ENCODE measurements around the gene PHLDA2. TPM values are rescaled to one million over a fixed set of nuclear protein-coding genes. Genes with fewer than 3 reads are reported as not detected.

The PHLDA2 gene
- total RNA-seq, 1 donor from 2014 or later = 7.2 TPM

GRCh38 chr11:2961080-2961479, 31.9 kb upstream of the PHLDA2 start:
- H3K9me3 ChIP-seq = no peaks in the 10 kb centered on the region
- TF ChIP-seq, protein P1, sequence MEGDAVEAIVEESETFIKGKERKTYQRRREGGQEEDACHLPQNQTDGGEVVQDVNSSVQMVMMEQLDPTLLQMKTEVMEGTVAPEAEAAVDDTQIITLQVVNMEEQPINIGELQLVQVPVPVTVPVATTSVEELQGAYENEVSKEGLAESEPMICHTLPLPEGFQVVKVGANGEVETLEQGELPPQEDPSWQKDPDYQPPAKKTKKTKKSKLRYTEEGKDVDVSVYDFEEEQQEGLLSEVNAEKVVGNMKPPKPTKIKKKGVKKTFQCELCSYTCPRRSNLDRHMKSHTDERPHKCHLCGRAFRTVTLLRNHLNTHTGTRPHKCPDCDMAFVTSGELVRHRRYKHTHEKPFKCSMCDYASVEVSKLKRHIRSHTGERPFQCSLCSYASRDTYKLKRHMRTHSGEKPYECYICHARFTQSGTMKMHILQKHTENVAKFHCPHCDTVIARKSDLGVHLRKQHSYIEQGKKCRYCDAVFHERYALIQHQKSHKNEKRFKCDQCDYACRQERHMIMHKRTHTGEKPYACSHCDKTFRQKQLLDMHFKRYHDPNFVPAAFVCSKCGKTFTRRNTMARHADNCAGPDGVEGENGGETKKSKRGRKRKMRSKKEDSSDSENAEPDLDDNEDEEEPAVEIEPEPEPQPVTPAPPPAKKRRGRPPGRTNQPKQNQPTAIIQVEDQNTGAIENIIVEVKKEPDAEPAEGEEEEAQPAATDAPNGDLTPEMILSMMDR (IDR thresholded peaks at IDR 0.05) = no peak
- no peak for DNase-seq
- no peak overlapping the region for H3K27ac ChIP-seq
- ATAC-seq = no peak
- H3K36me3 ChIP-seq = peaks cover 85% of the 10 kb centered on the region
- intact Hi-C loops (cut with DNase I) = no loop called here
- peaks cover 7% of the 10 kb centered on the region for H3K4me1 ChIP-seq
- no peaks in the 10 kb centered on the region for H3K27me3 ChIP-seq (ENCODE audit: low read depth)
- H3K4me3 ChIP-seq = no peak overlapping the region

DNA sequence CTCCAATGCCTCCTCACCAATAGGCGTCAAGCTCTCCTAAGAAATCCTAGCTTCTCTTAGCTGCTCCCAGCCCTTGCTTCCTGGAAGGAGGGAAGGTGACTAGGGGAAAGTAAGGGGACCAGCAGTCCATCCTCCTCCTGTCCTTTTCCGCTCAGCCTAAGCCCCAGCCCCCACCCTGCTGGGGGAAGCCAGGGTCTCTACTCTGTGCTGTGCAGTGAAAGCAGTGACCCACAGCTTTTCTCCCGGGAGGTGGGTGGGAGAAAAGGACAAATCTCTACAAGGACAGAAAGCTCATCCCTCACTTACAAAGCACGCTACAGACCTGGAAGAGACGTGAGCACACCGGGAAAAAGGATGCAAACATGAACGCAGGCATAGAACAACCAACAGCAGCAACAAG, 30.9 kb upstream of the PHLDA2 start:
- intact Hi-C loops (cut with DNase I) = no loop called here
- TF ChIP-seq, protein P1 (IDR thresholded peaks at IDR 0.05) = no peak
- peaks cover 85% of the 10 kb centered on the region for H3K36me3 ChIP-seq
- peaks cover 7% of the 10 kb centered on the region for H3K4me1 ChIP-seq
- ATAC-seq (no peak), DNase-seq (no peak)
- no peaks in the 10 kb centered on the region for H3K27me3 ChIP-seq (ENCODE audit: low read depth)
- no peaks in the 10 kb centered on the region for H3K9me3 ChIP-seq
- H3K27ac ChIP-seq = no peak overlapping the region
- H3K4me3 ChIP-seq = no peak overlapping the region

DNA sequence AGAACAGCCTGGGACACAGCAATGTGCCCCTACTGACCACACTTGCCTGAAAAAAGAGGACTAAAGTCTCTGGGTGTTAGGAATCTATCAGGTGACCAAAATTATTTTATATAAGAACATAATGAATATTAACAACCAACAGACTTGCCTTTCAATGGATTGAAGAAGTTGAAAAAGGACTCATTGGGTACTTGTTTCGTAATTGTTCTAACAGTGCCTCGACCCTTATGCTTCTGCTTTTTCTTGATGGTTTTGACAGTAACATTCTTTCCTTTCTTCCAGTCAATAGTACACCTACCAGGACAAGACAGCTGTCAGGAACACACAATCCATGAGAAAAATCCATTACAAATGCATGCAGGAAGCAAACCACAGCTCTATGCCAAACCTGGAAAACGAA, 29.0 kb upstream of the PHLDA2 start:
- peaks cover 85% of the 10 kb centered on the region for H3K36me3 ChIP-seq
- intact Hi-C loops (cut with DNase I) = no loop called here
- no peak overlapping the region for H3K27ac ChIP-seq
- H3K9me3 ChIP-seq = no peaks in the 10 kb centered on the region
- H3K27me3 ChIP-seq (ENCODE audit: low read depth) = no peaks in the 10 kb centered on the region
- no peak for ATAC-seq
- TF ChIP-seq, protein P1 (IDR thresholded peaks at IDR 0.05) = no peak
- DNase-seq = no peak
- H3K4me1 ChIP-seq = peaks cover 7% of the 10 kb centered on the region
- no peak overlapping the region for H3K4me3 ChIP-seq

- intact Hi-C loops (cut with DNase I) = no loop called here
- Histone ChIP-seq H3K27me3 (ENCODE audit: low read depth) (no peaks in the 10 kb centered on the region), H3K9me3 (no peaks in the 10 kb centered on the region), H3K36me3 (peaks cover 95% of the 10 kb centered on the region), H3K4me1 (peaks cover 12% of the 10 kb centered on the region), H3K4me3 (no peak overlapping the region), H3K27ac (no peak overlapping the region)
- TF ChIP-seq, protein P1 (IDR thresholded peaks at IDR 0.05) = no peak
- no peak for DNase-seq
- ATAC-seq = no peak
These were observed 26.8 kb upstream of the PHLDA2 start for GRCh38 chr11:2955906-2956476.

DNA sequence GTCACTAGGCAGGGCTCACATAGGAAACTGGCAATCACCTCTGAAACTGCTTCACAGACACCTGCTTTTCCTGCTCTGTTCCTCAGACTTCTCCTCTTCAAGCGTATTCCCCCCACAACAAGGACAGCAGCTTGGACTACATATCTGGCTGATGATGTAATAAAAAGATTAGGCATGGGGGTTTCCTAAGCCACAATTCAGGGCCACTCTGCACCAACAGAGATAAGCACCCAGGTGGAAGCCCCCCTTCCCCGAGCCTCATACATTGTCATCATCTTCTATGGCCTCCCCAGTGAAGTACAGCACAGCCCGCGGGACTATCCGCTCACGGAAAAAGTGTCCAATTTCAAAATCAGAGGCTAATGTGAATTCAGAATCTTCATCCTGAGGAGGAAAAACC, 25.0 kb upstream of the PHLDA2 start:
- no peak overlapping the region for H3K27ac ChIP-seq
- intact Hi-C loops (cut with DNase I) = no loop called here
- peaks cover 12% of the 10 kb centered on the region for H3K4me1 ChIP-seq
- ATAC-seq = no peak
- H3K36me3 ChIP-seq = peaks cover 100% of the 10 kb centered on the region
- TF ChIP-seq, protein P1 (IDR thresholded peaks at IDR 0.05) = no peak
- no peaks in the 10 kb centered on the region for H3K9me3 ChIP-seq
- no peaks in the 10 kb centered on the region for H3K27me3 ChIP-seq (ENCODE audit: low read depth)
- DNase-seq = no peak
- H3K4me3 ChIP-seq = no peak overlapping the region

Data from lower lobe of right lung (tissue), 2 donors.